Spleen (tissue), 7 donors: ENCODE data around the gene BATF2.

Source experiments
- CTCF ChIP-seq, 11 experiments: fragments of 200-600 bp in 7 of 11; fragments of 450-650 bp in 4 of 11; sonication (generic) in 4 of 11; IDR thresholded peaks in 8 of 11; conservative IDR thresholded peaks in 3 of 11; 1 replicate in 7 of 11; 2 replicates in 4 of 11; pipeline versions ENCODE4 v1.4.0 to v1.8.0; 2016 to 2021; ENCODE audit warnings: antibody characterized with exemption in 11 of 11, inconsistent platforms in 4 of 11, mild to moderate bottlenecking in 1 of 11
- POLR2A ChIP-seq, 3 donors: fragments of 450-650 bp; IDR thresholded peaks; one replicate each; pipeline ENCODE4 v1.5.1; 2017; ENCODE audit warnings: antibody characterized with exemption in 3 of 3, mild to moderate bottlenecking in 1 of 3
- POLR2AphosphoS5 ChIP-seq, 3 donors: sonication (generic); formaldehyde crosslinking; IDR thresholded peaks; one replicate each; pipeline ENCODE4 v1.5.1; 2017; ENCODE audit warnings: antibody characterized with exemption in 3 of 3
- donor health status: DM: no; HTN: no; CAD: no; lungs with moderate emphysema.
- donor health status: DM: no; HTN: no; CAD: no.
- donor health status: DM: no; HTN: no; CAD: no.

GRCh38 chr11:65008016-65008415, 11.2 kb upstream of the BATF2 start:
- no peak for TF ChIP-seq CTCF (IDR thresholded peaks at IDR 0.05 in 8 of 11, conservative IDR thresholded peaks at IDR 0.05 in 3 of 11)
- TF ChIP-seq POLR2AphosphoS5 (IDR thresholded peaks at IDR 0.05) = no peak
- no peak for TF ChIP-seq POLR2A (IDR thresholded peaks at IDR 0.05)
